Fibroblast of mammary gland (primary cell): ENCODE results near the gene IFI35.

Experiments
- DNase-seq: peaks from one replicate; pipeline ENCODE4 v3.0.0-alpha.2; 2010; ENCODE audit warnings: low read depth
- H3K4me3 ChIP-seq: 2 replicates; pipeline ENCODE4 v1.5.1; 2011; ENCODE audit warnings: low read depth, mild to moderate bottlenecking, low read length, moderate library complexity; ENCODE audit not compliant: control insufficient read depth
- TF ChIP-seq, protein P1 (sequence below): conservative IDR thresholded peaks from 2 replicates; pipeline ENCODE4 v1.5.1; 2011; ENCODE audit warnings: low read depth, low read length, inconsistent platforms; ENCODE audit not compliant: control insufficient read depth, insufficient read depth

The IFI35 gene

DNA sequence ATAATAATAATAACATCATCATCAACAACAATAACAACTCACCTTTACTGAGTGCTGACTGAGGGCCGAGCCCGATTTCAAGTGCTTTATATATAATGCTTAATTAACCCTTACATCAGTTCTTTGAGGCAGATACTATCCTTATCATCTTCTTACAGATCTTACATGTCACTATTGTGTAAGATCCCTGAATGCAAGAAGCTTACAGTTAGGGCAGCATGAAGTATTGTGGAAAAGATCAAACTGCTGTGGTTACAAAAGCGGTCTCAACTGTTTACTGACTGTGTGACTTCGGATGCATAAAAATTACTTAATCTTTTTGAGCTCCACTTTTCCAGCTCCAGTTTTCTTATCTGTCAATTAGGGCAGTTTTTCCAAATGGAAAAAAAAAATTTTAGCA, 12.3 kb downstream of the IFI35 start:
- no peak overlapping the region for H3K4me3 ChIP-seq
- TF ChIP-seq, protein P1, sequence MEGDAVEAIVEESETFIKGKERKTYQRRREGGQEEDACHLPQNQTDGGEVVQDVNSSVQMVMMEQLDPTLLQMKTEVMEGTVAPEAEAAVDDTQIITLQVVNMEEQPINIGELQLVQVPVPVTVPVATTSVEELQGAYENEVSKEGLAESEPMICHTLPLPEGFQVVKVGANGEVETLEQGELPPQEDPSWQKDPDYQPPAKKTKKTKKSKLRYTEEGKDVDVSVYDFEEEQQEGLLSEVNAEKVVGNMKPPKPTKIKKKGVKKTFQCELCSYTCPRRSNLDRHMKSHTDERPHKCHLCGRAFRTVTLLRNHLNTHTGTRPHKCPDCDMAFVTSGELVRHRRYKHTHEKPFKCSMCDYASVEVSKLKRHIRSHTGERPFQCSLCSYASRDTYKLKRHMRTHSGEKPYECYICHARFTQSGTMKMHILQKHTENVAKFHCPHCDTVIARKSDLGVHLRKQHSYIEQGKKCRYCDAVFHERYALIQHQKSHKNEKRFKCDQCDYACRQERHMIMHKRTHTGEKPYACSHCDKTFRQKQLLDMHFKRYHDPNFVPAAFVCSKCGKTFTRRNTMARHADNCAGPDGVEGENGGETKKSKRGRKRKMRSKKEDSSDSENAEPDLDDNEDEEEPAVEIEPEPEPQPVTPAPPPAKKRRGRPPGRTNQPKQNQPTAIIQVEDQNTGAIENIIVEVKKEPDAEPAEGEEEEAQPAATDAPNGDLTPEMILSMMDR = no peak
- peak; percentile 22 for DNase-seq

DNA sequence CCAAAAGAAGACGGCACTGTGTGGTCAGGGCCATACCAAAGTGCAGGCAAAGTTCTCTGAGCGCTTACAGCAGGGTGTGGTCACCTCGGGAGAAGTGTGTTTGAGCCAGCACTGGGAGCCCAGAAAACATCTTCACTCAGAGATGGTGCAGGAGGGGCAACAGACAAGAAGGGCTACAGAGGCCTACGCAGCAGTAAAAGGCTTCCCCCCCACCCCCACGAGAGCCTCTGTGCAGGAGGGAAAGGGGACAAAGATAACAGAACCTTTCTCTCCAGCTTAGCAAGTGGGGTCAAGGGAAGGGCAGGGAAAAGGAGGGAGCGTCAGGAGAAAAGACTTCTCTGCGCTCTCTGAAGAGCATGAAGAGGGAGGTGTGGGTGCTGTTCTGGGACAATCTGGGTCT, 12.8 kb downstream of the IFI35 start:
- DNase-seq = peak; percentile 50
- TF ChIP-seq, protein P1 = no peak
- peak overlapping the region; percentile 93 for H3K4me3 ChIP-seq

DNA sequence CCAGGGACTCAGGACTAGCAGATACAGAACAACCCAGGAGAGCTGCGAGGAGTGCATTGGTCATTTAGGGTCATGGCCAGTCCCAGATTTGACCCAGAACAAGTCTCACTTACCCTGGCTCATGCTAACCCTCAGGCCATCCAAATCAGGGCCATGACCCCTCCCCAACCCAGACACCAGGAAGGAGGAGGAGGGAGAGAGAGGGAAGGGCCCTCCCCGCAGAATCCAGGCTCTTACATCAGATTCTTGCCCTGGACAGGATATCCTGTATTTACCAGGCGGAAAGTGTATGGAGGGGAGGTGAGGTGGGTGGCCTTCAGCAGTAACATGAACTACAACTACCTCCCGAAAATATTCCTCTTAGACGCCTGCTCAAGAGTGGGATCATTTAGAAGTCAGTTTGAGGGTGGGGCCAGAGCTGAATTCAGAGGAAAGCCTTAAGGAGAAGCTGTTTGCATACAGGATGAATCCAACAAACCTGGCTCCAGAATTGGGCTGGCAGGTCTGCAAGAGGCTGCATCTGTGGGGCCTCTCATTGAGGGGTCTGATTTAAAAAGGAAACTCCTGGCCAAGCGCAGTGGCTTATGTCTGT, 13.5 kb downstream of the IFI35 start:
- peak overlapping the region; percentile 93 for H3K4me3 ChIP-seq
- peak; percentile 31 for DNase-seq
- TF ChIP-seq, protein P1 = no peak

DNA sequence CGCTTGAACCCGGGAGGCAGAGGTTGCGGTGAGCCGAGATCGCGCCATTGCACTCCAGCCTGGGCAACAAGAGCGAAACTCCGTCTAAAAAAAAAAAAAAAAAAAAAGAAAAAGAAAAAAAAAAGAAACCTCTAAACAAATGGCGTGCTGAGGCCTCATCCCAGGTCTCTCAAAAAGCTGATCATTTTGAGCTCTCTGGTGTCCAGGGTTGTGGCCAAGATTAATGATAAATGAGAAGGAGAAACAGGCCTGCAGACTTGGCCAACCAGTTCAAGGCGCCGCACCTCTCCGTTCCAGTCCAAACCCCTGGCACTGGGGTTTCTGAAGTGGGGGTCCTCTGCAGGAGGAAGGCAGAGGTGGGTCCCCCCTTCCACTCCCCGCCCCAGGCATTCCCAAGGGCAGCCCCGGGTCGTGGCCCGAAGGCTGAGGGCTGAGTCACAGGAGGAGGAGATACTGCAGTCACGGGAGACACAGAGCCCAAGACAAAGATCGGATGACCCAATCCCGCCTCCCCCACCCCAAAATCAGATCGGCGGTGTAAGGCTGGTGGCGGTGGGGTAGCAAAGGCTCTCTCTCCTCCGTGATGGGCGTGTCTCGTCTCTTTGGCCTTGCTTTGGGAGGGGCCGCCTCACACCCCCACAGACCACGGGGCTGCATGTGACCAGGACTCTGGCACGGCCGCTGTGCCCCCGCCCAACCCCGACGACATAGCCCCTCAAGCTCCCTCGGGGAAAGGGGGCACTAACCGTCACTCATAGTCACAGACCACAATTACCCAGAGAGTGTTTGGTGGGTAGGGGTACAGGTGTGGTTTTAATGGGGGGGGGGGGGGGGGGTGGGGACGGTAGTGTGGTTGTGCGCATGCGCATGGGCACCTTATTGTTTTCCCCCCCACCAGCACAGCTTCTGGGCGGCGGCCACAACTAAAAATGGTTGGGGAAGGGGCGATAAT, 14.5 kb downstream of the IFI35 start:
- peak overlapping the region; percentile 93 for H3K4me3 ChIP-seq
- DNase-seq = peak; percentile 84
- TF ChIP-seq, protein P1 = no peak

GRCh38 chr17:43021741-43022512, 15.3 kb downstream of the IFI35 start, which contains the start of gene VAT1:
Gene VAT1, minus strand, starts transcription at chr17:43022385. Its CDS starts 63 bp downstream, at chr17:43022322.
- DNase-seq = peak; percentile 67
- TF ChIP-seq, protein P1 = no peak
- H3K4me3 ChIP-seq = peak within 1 kb of the TSS; percentile 93
